Panc1 (cell line): Measurements from ENCODE around the gene TSPAN16. TPM values are rescaled to one million over a fixed set of nuclear protein-coding genes. Genes with fewer than 3 reads are reported as not detected.

Experiments used
- ATAC-seq: fragments of 200-7000 bp; cut with Tn5 transposase; 2 replicates; pipeline ENCODE4 v1.9.1; 2020; ENCODE audit warnings: mild to moderate bottlenecking, moderate library complexity
- BruUV-seq: library from RNA; stranded (reverse); fragments of 400-500 nt; replicated peaks from 2 replicates; lab custom pipeline; 2021; lab: Mats Ljungman, UMichigan
- CTCF ChIA-PET: fragments of 300-600 bp; sonication (Branson Sonifier 250); formaldehyde crosslinking; loops from one replicate; lab custom pipeline; 2022; ENCODE audit warnings: antibody characterized with exemption; lab: Charles Lee
- POLR2A ChIA-PET: fragments of 300-600 bp; sonication (Branson Sonifier 250); formaldehyde crosslinking; loops from one replicate; lab custom pipeline; 2022; ENCODE audit warnings: antibody characterized with exemption; lab: Charles Lee
- DNase-seq: peaks from one replicate; pipeline ENCODE4 v3.0.0-alpha.2; 2010; ENCODE audit warnings: low read depth, low spot score
- H3K27ac ChIP-seq: 2 replicates; pipeline ENCODE4 v1.5.1; 2011; ENCODE audit warnings: mild to moderate bottlenecking, low read length, inconsistent platforms
- H3K27me3 ChIP-seq: fragments of 200-500 bp; sonication (Bioruptor generic); 2 replicates; pipeline ENCODE4 v1.6.0; 2014; ENCODE audit warnings: low read length, inconsistent platforms; ENCODE audit not compliant: control insufficient read depth, insufficient read depth
- H3K36me3 ChIP-seq: fragments of 200-500 bp; sonication (Bioruptor generic); 2 replicates; pipeline ENCODE4 v1.5.1; 2014; ENCODE audit warnings: inconsistent platforms, mild to moderate bottlenecking, low read length, moderate library complexity; ENCODE audit not compliant: control insufficient read depth, insufficient read depth
- H3K4me1 ChIP-seq: 2 replicates; pipeline ENCODE4 v1.5.1; 2011; ENCODE audit warnings: inconsistent platforms, mild to moderate bottlenecking, low read length, moderate library complexity; ENCODE audit not compliant: control insufficient read depth, insufficient read depth
- H3K4me3 ChIP-seq, 2 experiments: 2 replicates each; pipeline ENCODE4 v1.5.1; 2011 to 2012; ENCODE audit warnings: low read depth in 2 of 2, low read length in 2 of 2, mild to moderate bottlenecking in 2 of 2, inconsistent platforms in 1 of 2, moderate library complexity in 1 of 2
- H3K9me3 ChIP-seq: fragments of 200-500 bp; sonication (Bioruptor generic); 2 replicates; pipeline ENCODE4 v1.5.1; 2014; ENCODE audit warnings: low read depth, mild to moderate bottlenecking, inconsistent platforms, low read length, moderate library complexity; ENCODE audit not compliant: control insufficient read depth, insufficient read depth
- CTCF ChIP-seq: fragments of 450-650 bp; IDR thresholded peaks from 2 replicates; pipeline ENCODE4 v1.5.1; 2017; ENCODE audit warnings: mild to moderate bottlenecking
- POLR2AphosphoS5 ChIP-seq: IDR thresholded peaks from 2 replicates; pipeline ENCODE4 v1.6.1; 2012; ENCODE audit warnings: mild to moderate bottlenecking, low read depth, low read length, moderate library complexity
- REST ChIP-seq, 2 experiments: IDR thresholded peaks; 2 replicates each; pipeline ENCODE4 v1.6.1; 2011 to 2012; ENCODE audit warnings: low read depth in 2 of 2, control low read depth in 1 of 2, low read length in 1 of 2, mild to moderate bottlenecking in 1 of 2, moderate library complexity in 1 of 2; ENCODE audit not compliant: insufficient read depth in 1 of 2
- SIN3A ChIP-seq: IDR thresholded peaks from 2 replicates; pipeline ENCODE4 v1.6.1; 2012; ENCODE audit warnings: low read depth, mild to moderate bottlenecking, low read length, moderate library complexity, borderline replicate concordance; ENCODE audit not compliant: insufficient read depth
- TCF7L2 ChIP-seq: IDR thresholded peaks from 2 replicates; pipeline ENCODE4 v1.6.1; 2011; ENCODE audit warnings: mild to moderate bottlenecking, low read depth, low read length, inconsistent platforms
- in situ Hi-C: cut with HindIII; loops from 2 replicates; pipeline ENCODE4 v1.10.0; 2016; ENCODE audit warnings: low sequenced_read_pairs, low pct_unique_long_range_greater_than_20kb
- intact Hi-C: fragments of 100-400 bp; cut with micrococcal nuclease; formaldehyde crosslinking; loops from one replicate; pipeline ENCODE4 v1.10.0; 2022; ENCODE audit not compliant: unreplicated experiment
- total RNA-seq: library from RNA; stranded (reverse); gene quantifications from one replicate; pipeline ENCODE4 v1.2.1, GENCODE V29; 2021; ENCODE audit not compliant: unreplicated experiment

Gene TSPAN16
- total RNA-seq, 1 experiment from 2014 or later, result not detected

GRCh38 chr19:11269408-11269807, 26.6 kb upstream of the TSPAN16 start:
- in situ Hi-C loops (no loop called here), intact Hi-C loops (no loop called here)
- no peak for ATAC-seq
- ChIA-PET POLR2A (no interaction called here), CTCF (no interaction called here)
- Histone ChIP-seq H3K4me1 (no peaks in the 10 kb centered on the region), H3K27me3 (no peaks in the 10 kb centered on the region), H3K36me3 (no peaks in the 10 kb centered on the region), H3K9me3 (no peaks in the 10 kb centered on the region), H3K4me3 (no peak overlapping the region), H3K27ac (no peak overlapping the region)
- no peak for TF ChIP-seq TCF7L2
- no peak for TF ChIP-seq CTCF
- no peak for TF ChIP-seq SIN3A
- no peak for TF ChIP-seq POLR2AphosphoS5
- TF ChIP-seq REST (IDR thresholded peaks at IDR 0.05; ENCODE audit: insufficient read depth in 1 of 2, low read depth in 2 of 2, low read length in 1 of 2), result no peak
- no peak for DNase-seq
- no TSS peak for BruUV-seq

- no peaks in the 10 kb centered on the region for H3K4me1 ChIP-seq
- no peak overlapping the region for H3K27ac ChIP-seq
- no peak for ATAC-seq
- no peaks in the 10 kb centered on the region for H3K27me3 ChIP-seq
- intact Hi-C loops, result no loop called here
- CTCF ChIA-PET, result no interaction called here
- H3K36me3 ChIP-seq, result no peaks in the 10 kb centered on the region
- no peak for TF ChIP-seq TCF7L2
- H3K9me3 ChIP-seq, result no peaks in the 10 kb centered on the region
- no TSS peak for BruUV-seq
- in situ Hi-C loops, result no loop called here
- no peak for DNase-seq
- POLR2A ChIA-PET, result no interaction called here
- no peak overlapping the region for H3K4me3 ChIP-seq
These were observed 22.7 kb upstream of the TSPAN16 start for GRCh38 chr19:11273296-11273695.

- BruUV-seq, result no TSS peak
- intact Hi-C loops, result no loop called here
These were observed 22.0 kb upstream of the TSPAN16 start for GRCh38 chr19:11273989-11274388.

More at GRCh38 chr19:11273989-11274388, 22.0 kb upstream of the TSPAN16 start:
- ChIA-PET CTCF (no interaction called here), POLR2A (no interaction called here)
- no peak for TF ChIP-seq POLR2AphosphoS5
- no peak for TF ChIP-seq TCF7L2
- no peak for TF ChIP-seq REST (IDR thresholded peaks at IDR 0.05; ENCODE audit: insufficient read depth in 1 of 2, low read depth in 2 of 2, low read length in 1 of 2)
- no peak for TF ChIP-seq CTCF
- no peak for TF ChIP-seq SIN3A
- H3K36me3 ChIP-seq, result no peaks in the 10 kb centered on the region
- in situ Hi-C loops, result no loop called here
- no peak for DNase-seq
- ATAC-seq, result no peak
- no peak overlapping the region for H3K4me3 ChIP-seq
- no peaks in the 10 kb centered on the region for H3K4me1 ChIP-seq
- no peaks in the 10 kb centered on the region for H3K27me3 ChIP-seq
- H3K27ac ChIP-seq, result no peak overlapping the region
- no peaks in the 10 kb centered on the region for H3K9me3 ChIP-seq
